Measurements from ENCODE around the gene SRPRA. TPM values are rescaled to one million over a fixed set of nuclear protein-coding genes. Genes with fewer than 3 reads are reported as not detected.

SRPRA gene
- total RNA-seq, 8 experiments from 2014 or later: 36.2 to 108 (median 56.0) TPM

DNA sequence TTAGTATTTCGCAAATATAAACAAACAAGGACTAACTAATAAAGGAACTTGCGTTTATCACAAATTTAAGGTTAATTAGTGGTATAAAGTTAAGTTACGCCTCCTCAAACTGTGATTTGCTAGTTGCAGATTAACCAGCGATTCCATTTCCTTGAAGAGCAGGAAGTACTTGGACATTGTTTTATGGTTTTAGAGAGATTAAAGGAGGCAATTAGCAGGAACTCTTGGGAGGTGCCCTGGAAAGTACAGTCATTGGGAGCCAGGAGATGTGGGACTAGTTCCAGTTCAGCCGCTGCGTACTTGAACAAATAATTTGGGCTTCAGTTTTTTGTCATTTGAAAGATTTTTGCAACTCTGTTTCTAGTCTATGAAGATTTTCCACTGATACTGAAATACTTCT lies 53.9 kb downstream of the SRPRA start:
- no peak overlapping the region for H3K27ac ChIP-seq
- H3K4me3 ChIP-seq: no peak overlapping the region
- 31 to 100% (median 81%) methylated on average over 2 to 6 of the region's 6 CpGs for whole genome bisulfite sequencing, 10 experiments
- ATAC-seq (replicated peaks in 6 of 8): no peak
- in situ Hi-C loops (cut with MboI; ENCODE audit: low pct_unique_long_range_greater_than_20kb in 2 of 9, low sequenced_read_pairs in 9 of 9, unreplicated experiment in 9 of 9): no loop called here
- peaks cover 4 to 10% of the 10 kb centered on the region in 2 donors for H3K4me1 ChIP-seq (replicated peaks in 1 of 2)

DNA sequence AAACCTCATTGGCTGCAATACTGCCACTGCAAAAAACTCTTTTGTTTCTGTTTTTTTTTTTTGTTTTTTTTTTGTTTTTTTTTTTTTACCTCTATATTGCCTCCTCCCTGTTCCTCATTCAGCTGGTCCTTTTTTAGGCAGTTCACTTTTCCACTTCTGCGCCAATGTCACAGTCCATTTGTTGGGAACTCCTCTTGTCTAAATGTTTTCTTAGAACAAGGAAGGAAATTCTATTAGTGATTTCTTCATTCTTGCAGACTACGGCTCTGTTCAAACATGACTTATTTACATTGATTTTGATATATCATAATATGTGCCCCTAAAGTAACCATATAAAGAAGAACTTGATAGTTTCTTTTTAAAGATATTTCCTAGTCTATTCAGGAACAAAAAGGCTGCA lies 54.3 kb downstream of the SRPRA start:
- Histone ChIP-seq H3K4me1 (replicated peaks in 1 of 2) (peaks cover 4 to 10% of the 10 kb centered on the region in 2 donors), H3K4me3 (no peak overlapping the region), H3K27ac (no peak overlapping the region)
- in situ Hi-C loops (cut with MboI; ENCODE audit: low pct_unique_long_range_greater_than_20kb in 2 of 9, low sequenced_read_pairs in 9 of 9, unreplicated experiment in 9 of 9): no loop called here
- no peak for ATAC-seq (replicated peaks in 6 of 8)
- 44 to 100% (median 94%) methylated on average over 1 to 2 of the region's 2 CpGs for WGBS, 10 experiments

Other genes starting within 250 kb of the SRPRA start
- gene CDON, start 206.0 kb downstream of the SRPRA start, total RNA-seq: 10 to 100 TPM in 4 of 8 experiments, 1 to 10 TPM in 4; 1.3 to 16.9 (median 10.3) TPM
- 10 to 100 TPM; 14.1 to 41.3 (median 22.3) TPM for gene RPUSD4, start 57.2 kb downstream of the SRPRA start, total RNA-seq
- gene FAM118B, start 57.1 kb downstream of the SRPRA start, total RNA-seq: 10 to 100 TPM; 11.1 to 27.1 (median 19.9) TPM
- gene FOXRED1, start 259 bp upstream of the SRPRA start, total RNA-seq: 10 to 100 TPM; 15.4 to 43.9 (median 30.9) TPM
- 10 to 100 TPM in 2 of 8 experiments, 1 to 10 TPM in 6; 2.1 to 11.7 (median 4.5) TPM for gene TIRAP, start 14.2 kb upstream of the SRPRA start, total RNA-seq
- 10 to 100 TPM in 5 of 8 experiments, 1 to 10 TPM in 3; 6.2 to 54.8 (median 12.4) TPM for gene DCPS, start 35.2 kb upstream of the SRPRA start, total RNA-seq
- gene ST3GAL4, start 86.8 kb upstream of the SRPRA start, total RNA-seq: 10 to 100 TPM in 4 of 8 experiments, 1 to 10 TPM in 4; 5.6 to 98.9 (median 11.3) TPM

Measured in motor neuron (in vitro differentiated cells).